Measurements from ENCODE around the gene CELF4.

Gene CELF4

DNA sequence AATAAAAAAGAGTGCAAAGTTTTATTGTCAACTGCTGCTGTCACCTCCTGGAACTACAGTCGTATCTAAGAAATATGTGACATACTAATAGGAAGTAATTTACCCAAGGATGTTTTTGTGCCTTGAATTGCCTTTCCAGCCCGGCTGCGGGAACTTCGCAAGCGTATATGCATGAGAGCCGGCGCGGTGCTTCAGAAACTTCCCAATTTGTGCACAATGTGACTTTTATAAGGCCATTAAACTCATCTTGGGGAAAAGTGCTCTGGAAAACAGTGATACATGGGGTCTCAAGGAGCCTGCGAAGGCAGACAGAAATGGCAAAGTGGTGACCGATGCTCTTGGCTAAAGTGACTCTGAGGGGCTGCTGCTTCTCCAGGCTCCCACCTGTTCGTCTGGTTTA, 41.7 kb upstream of the CELF4 start:
- no peaks in the 10 kb centered on the region for H3K36me3 ChIP-seq (ENCODE audit: control insufficient read depth, insufficient read depth, low read length)
- TF ChIP-seq, protein P1, sequence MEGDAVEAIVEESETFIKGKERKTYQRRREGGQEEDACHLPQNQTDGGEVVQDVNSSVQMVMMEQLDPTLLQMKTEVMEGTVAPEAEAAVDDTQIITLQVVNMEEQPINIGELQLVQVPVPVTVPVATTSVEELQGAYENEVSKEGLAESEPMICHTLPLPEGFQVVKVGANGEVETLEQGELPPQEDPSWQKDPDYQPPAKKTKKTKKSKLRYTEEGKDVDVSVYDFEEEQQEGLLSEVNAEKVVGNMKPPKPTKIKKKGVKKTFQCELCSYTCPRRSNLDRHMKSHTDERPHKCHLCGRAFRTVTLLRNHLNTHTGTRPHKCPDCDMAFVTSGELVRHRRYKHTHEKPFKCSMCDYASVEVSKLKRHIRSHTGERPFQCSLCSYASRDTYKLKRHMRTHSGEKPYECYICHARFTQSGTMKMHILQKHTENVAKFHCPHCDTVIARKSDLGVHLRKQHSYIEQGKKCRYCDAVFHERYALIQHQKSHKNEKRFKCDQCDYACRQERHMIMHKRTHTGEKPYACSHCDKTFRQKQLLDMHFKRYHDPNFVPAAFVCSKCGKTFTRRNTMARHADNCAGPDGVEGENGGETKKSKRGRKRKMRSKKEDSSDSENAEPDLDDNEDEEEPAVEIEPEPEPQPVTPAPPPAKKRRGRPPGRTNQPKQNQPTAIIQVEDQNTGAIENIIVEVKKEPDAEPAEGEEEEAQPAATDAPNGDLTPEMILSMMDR (IDR thresholded peaks at IDR 0.05; ENCODE audit: insufficient read depth, low read length, poor library complexity, severe bottlenecking): no peak
- H3K27me3 ChIP-seq (replicated peaks; ENCODE audit: control insufficient read depth, insufficient read depth, low read length): no peaks in the 10 kb centered on the region
- no peak overlapping the region for H3K4me3 ChIP-seq (replicated peaks; ENCODE audit: low read depth, low read length)
- no peak for DNase-seq (ENCODE audit: extremely low read depth, insufficient read length)

DNA sequence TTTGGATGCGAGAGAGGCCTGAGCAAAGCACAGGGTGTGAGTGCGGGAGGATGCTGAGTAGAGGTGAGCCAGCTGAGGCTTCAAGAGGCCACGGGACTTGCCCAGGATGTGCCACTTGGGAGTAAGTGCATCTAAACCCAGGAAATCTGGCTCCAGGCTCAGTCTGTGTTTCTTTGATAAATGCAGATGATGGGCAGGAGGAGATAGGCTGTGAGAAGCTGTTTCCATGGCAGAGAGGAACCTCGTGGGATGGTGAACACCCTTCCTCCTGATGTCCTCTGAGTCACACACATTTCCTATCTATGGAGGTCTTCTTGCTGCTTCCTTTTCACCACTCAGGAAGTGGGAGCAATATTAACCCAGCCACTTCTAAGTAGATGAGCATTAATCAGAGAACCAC, 38.4 kb upstream of the CELF4 start:
- Histone ChIP-seq H3K27me3 (replicated peaks; ENCODE audit: control insufficient read depth, insufficient read depth, low read length) (no peaks in the 10 kb centered on the region), H3K36me3 (ENCODE audit: control insufficient read depth, insufficient read depth, low read length) (no peaks in the 10 kb centered on the region), H3K4me3 (replicated peaks; ENCODE audit: low read depth, low read length) (no peak overlapping the region)
- DNase-seq (ENCODE audit: extremely low read depth, insufficient read length): no peak
- TF ChIP-seq, protein P1 (IDR thresholded peaks at IDR 0.05; ENCODE audit: insufficient read depth, low read length, poor library complexity, severe bottlenecking): no peak

DNA sequence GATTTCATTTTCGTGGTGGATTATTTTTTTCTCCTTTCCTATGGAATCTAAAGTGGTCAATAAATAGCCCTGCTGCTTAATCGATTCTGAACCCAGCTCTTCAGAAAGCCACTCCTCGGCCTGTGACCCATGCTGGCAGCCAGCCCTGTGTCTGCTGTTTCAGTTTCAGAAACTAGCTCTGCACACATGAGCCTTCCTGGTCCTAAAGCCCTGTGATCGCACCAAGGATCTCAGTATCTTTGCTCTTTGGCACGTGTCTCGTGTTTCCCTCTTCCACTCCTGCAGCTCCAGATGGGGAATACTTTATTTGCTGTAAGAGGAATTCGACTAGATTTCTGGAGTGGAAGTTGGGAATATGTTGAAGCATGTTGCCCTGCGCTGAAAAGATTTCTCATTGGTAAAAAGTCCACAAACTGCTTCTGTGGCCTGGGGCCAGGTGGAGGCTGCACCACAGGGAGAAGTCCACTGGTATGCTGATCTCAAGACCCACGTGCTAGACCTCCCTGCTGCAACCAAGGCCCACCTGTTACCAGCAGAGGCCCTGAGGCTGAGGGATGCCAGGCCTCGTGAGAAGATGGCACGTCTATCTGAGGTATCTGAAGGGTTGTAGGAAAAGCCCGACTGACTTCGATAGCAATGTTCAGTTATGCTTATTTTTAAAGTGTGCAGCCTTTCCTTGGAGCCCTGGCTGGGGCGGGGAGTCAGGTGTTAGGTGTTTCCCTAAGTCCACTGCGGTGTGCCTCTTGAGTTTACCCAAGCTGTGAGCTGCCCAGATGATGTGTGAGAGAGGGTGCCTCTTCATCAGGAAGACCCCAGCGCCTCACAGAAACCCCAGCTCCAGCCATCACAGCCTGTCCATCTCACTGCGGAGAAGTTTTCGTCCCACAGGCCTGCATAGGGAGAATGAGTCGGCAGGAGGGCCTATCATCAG, 33.6 kb upstream of the CELF4 start:
- Histone ChIP-seq H3K36me3 (ENCODE audit: control insufficient read depth, insufficient read depth, low read length) (no peaks in the 10 kb centered on the region), H3K4me3 (replicated peaks; ENCODE audit: low read depth, low read length) (no peak overlapping the region), H3K27me3 (replicated peaks; ENCODE audit: control insufficient read depth, insufficient read depth, low read length) (no peaks in the 10 kb centered on the region)
- no peak for DNase-seq (ENCODE audit: extremely low read depth, insufficient read length)
- TF ChIP-seq, protein P1 (IDR thresholded peaks at IDR 0.05; ENCODE audit: insufficient read depth, low read length, poor library complexity, severe bottlenecking): no peak

DNA sequence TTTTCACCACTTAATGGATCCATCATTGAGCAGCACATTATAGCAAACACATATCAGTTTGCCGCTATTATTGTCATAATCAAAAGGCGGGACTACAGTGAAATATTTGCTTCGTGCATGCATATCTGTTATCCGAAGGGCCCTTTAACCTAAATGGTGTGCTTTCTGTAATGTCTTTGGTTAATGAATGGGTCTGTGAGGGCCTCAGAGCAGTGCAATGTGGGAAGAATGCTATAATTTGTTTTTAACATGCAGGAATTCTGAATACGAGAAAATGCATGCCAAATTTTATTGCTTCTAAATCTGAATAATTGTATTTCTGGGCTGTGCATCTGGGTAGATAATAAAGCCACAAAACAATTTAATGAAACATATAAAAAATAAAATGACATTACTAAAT, 32.8 kb upstream of the CELF4 start:
- no peak for DNase-seq (ENCODE audit: extremely low read depth, insufficient read length)
- H3K36me3 ChIP-seq (ENCODE audit: control insufficient read depth, insufficient read depth, low read length): no peaks in the 10 kb centered on the region
- H3K4me3 ChIP-seq (replicated peaks; ENCODE audit: low read depth, low read length): no peak overlapping the region
- TF ChIP-seq, protein P1 (IDR thresholded peaks at IDR 0.05; ENCODE audit: insufficient read depth, low read length, poor library complexity, severe bottlenecking): no peak
- no peaks in the 10 kb centered on the region for H3K27me3 ChIP-seq (replicated peaks; ENCODE audit: control insufficient read depth, insufficient read depth, low read length)

DNA sequence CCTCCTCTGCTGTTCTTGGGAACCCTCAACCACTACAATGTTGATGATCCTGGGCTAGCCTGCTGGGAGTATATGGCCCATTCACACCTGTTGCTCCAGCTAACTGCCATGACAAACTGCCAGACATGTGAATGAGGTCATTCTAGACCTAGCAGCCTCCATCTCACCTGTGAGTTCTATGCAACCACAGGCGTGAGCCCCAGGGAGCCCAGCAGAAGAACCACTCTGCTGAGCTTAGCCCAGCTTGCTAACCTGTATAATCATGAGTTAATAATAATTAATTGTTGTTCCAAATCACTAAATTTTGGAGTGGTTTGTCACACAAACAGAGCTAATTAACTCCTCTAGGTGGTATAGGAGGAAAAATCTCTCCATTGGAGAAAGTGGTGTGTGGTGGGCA, 24.7 kb upstream of the CELF4 start:
- no peak overlapping the region for H3K4me3 ChIP-seq (replicated peaks; ENCODE audit: low read depth, low read length)
- DNase-seq (ENCODE audit: extremely low read depth, insufficient read length): no peak
- TF ChIP-seq, protein P1 (IDR thresholded peaks at IDR 0.05; ENCODE audit: insufficient read depth, low read length, poor library complexity, severe bottlenecking): no peak
- H3K36me3 ChIP-seq (ENCODE audit: control insufficient read depth, insufficient read depth, low read length): no peaks in the 10 kb centered on the region
- no peaks in the 10 kb centered on the region for H3K27me3 ChIP-seq (replicated peaks; ENCODE audit: control insufficient read depth, insufficient read depth, low read length)

All from GM06990 (cell line).